Activated CD4-positive, alpha-beta T cell treated with anti-CD3 and anti-CD28 coated beads, Interleukin-2, amount 10 ng/mL, durations not matched to agents 24 days and 14 days (primary cell): ENCODE data around the gene CCDC57. TPM values are rescaled to one million over a fixed set of nuclear protein-coding genes. Genes with fewer than 3 reads are reported as not detected.

ENCODE experiments used
- DNase-seq: peaks from one replicate; pipeline ENCODE4 v3.0.0; 2022
- H3K27ac Mint-ChIP-seq: one replicate; pipeline ENCODE4 v1.8.0; 2022; ENCODE audit warnings: mild to moderate bottlenecking, mixed read lengths
- H3K27me3 Mint-ChIP-seq: one replicate; pipeline ENCODE4 v1.8.0; 2022; ENCODE audit warnings: mixed read lengths
- H3K36me3 Mint-ChIP-seq: one replicate; pipeline ENCODE4 v1.8.0; 2022; ENCODE audit warnings: low read depth, mild to moderate bottlenecking, mixed read lengths
- H3K4me1 Mint-ChIP-seq: one replicate; pipeline ENCODE4 v1.8.0; 2021; ENCODE audit warnings: mixed read lengths
- H3K4me3 Mint-ChIP-seq: one replicate; pipeline ENCODE4 v1.8.0; 2022; ENCODE audit warnings: mild to moderate bottlenecking, moderate library complexity, mixed read lengths
- H3K9me3 Mint-ChIP-seq: one replicate; pipeline ENCODE4 v1.8.0; 2021; ENCODE audit warnings: mixed read lengths
- intact Hi-C: fragments of 100-400 bp; cut with micrococcal nuclease; formaldehyde crosslinking; loops from one replicate; pipeline ENCODE4 v1.15.1; 2023
- total RNA-seq: library from RNA; stranded (reverse); gene quantifications from 2 replicates; pipeline ENCODE4 v1.2.3, GENCODE V29; 2022

The CCDC57 gene
- total RNA-seq, 1 donor from 2014 or later = 58.4 TPM

DNA sequence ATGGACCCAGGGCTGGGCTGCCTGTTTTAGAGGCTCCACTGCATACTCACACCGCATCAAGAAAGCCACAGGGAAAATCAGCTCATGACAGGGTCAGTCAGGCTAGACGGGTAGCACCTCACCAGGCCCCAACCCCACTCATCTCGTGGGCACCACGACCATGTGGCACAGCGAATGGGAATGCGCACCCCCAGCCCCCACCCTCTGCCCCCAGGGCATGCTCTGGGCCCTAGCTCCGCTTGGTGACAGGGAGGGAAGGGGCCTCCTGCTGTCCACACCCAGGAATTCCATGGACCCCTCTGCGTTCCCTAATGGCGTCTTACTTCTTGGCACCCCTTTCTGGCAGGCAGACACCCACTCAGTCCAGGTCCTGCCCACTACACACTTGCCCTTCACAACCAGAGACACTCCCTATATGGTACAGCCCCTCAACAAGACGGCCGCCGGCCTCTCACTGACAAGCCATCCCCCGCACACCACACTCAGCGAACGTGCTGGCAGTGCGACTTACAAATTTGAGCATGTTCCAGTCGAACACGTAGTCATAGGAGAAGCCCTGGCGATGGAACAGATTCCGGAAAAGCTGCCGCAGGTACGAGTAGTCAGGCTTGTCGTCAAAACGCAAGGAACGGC lies 38.3 kb upstream of the CCDC57 start:
- Mint-ChIP-seq H3K4me3 (no peak overlapping the region), H3K27ac (peak overlapping the region; percentile 41), H3K4me1 (peaks cover 9% of the 10 kb centered on the region), H3K36me3 (peaks cover 62% of the 10 kb centered on the region), H3K9me3 (no peaks in the 10 kb centered on the region), H3K27me3 (no peaks in the 10 kb centered on the region)
- no peak for DNase-seq
- intact Hi-C loops = no loop called here

- H3K9me3 Mint-ChIP-seq = no peaks in the 10 kb centered on the region
- intact Hi-C loops = no loop called here
- DNase-seq = no peak
- no peak overlapping the region for H3K27ac Mint-ChIP-seq
- no peak overlapping the region for H3K4me3 Mint-ChIP-seq
- peaks cover 60% of the 10 kb centered on the region for H3K36me3 Mint-ChIP-seq
- no peaks in the 10 kb centered on the region for H3K27me3 Mint-ChIP-seq
- peaks cover 9% of the 10 kb centered on the region for H3K4me1 Mint-ChIP-seq
Measured at GRCh38 chr17:82249896-82250581, 37.4 kb upstream of the CCDC57 start.

DNA sequence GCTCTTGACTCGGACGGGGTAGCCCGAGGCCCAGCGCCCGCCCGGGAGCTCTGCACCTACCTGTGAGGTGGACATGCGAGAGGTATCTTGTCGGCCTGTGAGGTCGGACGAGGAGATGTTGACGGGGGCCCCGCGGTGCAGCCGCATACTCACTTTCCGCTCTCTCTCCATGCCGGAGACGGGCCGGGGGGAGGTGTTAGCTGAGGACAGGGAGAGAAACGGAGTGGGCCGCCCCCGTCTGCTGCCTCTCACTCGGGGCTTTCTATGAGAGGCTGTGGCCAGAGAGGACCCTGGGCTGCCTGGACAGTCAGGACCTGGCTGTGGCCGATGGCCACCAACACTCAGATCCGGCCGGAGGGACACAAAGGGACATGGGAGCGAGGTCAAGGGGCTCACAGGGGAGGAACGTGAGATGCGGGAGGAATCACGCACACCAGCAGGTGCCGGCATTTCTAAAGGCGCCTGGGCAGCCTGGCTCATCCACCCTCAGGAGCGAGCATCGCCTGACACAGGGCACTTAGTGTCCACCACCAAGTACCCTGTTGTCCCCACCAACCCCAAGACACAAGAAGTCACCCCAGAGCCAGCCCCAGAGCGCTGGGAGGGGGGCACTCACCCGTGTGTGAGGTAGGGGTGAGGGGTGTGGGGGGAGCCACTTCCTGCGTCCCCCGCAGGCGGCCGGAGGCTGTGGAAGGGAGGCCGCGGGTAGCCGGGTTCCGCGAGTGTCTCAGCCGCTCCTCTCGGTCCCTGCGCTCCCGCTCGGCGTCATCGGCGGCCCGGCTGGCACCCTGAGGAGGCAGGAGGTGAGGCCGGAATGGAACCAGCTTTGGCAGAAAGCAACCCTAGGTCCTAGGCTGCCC lies 36.4 kb upstream of the CCDC57 start:
- peak overlapping the region; percentile 41 for H3K27ac Mint-ChIP-seq
- no peak overlapping the region for H3K4me3 Mint-ChIP-seq
- no peak for DNase-seq
- H3K9me3 Mint-ChIP-seq = no peaks in the 10 kb centered on the region
- intact Hi-C loops = no loop called here
- H3K4me1 Mint-ChIP-seq = peaks cover 11% of the 10 kb centered on the region
- H3K27me3 Mint-ChIP-seq = no peaks in the 10 kb centered on the region
- H3K36me3 Mint-ChIP-seq = peaks cover 68% of the 10 kb centered on the region

GRCh38 chr17:82247856-82248671 lies 35.4 kb upstream of the CCDC57 start:
- Mint-ChIP-seq H3K4me3 (no peak overlapping the region), H3K27me3 (no peaks in the 10 kb centered on the region), H3K9me3 (no peaks in the 10 kb centered on the region), H3K36me3 (peaks cover 71% of the 10 kb centered on the region), H3K27ac (no peak overlapping the region), H3K4me1 (peaks cover 14% of the 10 kb centered on the region)
- intact Hi-C loops = no loop called here
- DNase-seq = no peak

DNA sequence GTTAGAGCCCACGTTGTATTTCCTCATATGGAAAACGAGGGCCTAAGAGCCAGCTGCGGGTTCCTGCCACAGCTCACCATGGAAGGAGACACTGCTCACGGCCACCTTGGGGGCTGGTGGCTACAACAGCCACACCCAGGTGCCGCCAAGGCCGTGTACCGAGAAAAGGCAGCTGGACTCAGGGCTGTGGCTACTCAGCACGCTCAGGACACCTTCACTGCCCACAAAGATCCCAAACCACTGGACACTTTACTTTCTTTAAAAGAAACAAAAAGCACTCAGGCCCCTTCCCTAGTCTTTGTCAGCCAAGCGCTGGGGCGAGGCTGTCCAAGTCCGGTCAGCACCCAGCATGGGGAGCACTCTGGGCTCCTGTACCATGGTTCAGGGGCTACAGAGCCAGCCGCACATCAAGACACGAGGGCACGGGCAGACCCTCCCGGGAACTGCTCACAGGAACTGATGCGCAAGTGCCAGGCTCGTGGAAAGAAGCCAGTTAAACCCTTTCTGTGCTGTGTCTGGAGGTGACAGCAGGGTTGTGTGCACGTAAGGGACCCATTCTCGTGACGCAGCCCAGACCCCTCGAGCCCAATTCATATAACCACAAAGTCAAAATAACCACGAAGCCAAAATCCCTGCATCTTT lies 34.7 kb upstream of the CCDC57 start:
- H3K4me3 Mint-ChIP-seq = no peak overlapping the region
- intact Hi-C loops = no loop called here
- no peaks in the 10 kb centered on the region for H3K27me3 Mint-ChIP-seq
- H3K9me3 Mint-ChIP-seq = no peaks in the 10 kb centered on the region
- H3K36me3 Mint-ChIP-seq = peaks cover 67% of the 10 kb centered on the region
- H3K4me1 Mint-ChIP-seq = peaks cover 11% of the 10 kb centered on the region
- no peak overlapping the region for H3K27ac Mint-ChIP-seq
- no peak for DNase-seq

DNA sequence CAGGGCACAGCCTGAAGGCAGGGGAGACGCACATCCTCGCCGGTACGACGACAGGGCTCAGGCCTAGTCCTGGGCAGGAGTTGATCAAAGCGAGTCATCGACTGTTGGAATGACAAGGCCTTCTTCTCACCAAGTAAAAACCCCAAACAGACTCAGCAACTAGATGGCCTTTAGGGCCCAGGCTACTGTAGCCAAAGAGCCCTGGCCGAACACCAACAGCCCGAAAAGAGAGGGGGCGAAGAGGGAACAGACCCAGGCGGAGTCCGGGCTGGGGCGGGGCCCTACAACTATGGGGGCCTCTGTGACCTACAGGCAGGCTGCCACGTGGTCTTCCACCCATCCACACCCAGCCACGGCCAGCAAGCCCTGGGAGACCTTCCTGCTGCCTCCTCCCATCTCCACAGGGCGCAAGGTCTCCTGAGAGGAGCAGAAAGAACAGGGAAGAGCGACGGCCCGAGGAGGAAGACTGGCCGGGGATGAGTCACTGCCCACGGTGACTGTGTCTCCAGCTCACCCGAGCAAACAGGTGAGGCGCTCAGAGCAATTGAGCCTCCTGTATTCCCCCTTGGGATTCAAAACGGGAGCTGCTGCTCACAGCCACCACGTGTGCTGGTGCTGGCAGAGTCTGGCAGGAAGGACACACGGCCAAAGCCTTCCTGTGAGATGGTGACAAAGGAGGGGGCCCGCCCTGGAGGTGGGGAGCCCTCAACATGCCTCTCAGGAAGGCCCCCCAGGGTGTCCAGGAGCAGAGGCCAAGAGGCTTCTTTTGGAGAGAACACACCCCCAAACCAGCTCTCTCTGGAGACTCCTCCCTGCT lies 33.9 kb upstream of the CCDC57 start:
- H3K9me3 Mint-ChIP-seq = no peaks in the 10 kb centered on the region
- intact Hi-C loops = no loop called here
- H3K36me3 Mint-ChIP-seq = peaks cover 61% of the 10 kb centered on the region
- peak overlapping the region; percentile 29 for H3K27ac Mint-ChIP-seq
- no peak overlapping the region for H3K4me3 Mint-ChIP-seq
- no peaks in the 10 kb centered on the region for H3K27me3 Mint-ChIP-seq
- H3K4me1 Mint-ChIP-seq = peaks cover 13% of the 10 kb centered on the region
- DNase-seq = no peak

DNA sequence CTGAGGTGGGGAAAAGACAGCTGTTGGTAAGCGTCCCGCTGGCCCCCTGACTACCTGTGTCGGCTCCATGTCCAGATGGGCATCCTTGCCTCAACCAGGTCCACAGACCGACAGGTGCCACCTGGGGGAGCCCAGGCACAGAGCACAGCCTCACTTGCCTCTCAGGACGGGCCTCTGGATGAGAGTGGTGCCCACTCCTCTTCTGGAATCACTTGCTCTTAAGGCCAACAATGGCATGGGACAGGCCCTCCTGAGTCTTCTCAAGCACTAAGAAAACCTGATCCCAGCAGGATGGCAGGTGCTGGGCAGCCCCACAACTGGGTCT lies 33.4 kb upstream of the CCDC57 start:
- Mint-ChIP-seq H3K4me1 (peaks cover 14% of the 10 kb centered on the region), H3K27ac (peak overlapping the region; percentile 20), H3K9me3 (no peaks in the 10 kb centered on the region), H3K36me3 (peaks cover 57% of the 10 kb centered on the region), H3K27me3 (no peaks in the 10 kb centered on the region), H3K4me3 (no peak overlapping the region)
- DNase-seq = no peak
- intact Hi-C loops = no loop called here

- Mint-ChIP-seq H3K4me1 (peaks cover 18% of the 10 kb centered on the region), H3K4me3 (no peak overlapping the region), H3K27me3 (no peaks in the 10 kb centered on the region), H3K9me3 (no peaks in the 10 kb centered on the region), H3K36me3 (peaks cover 57% of the 10 kb centered on the region), H3K27ac (no peak overlapping the region)
- intact Hi-C loops = loop anchor here (2.0 kb wide), 1 partner anchor 75 kb away; no protein-coding TSS in a partner anchor
- no peak for DNase-seq
Measured at GRCh38 chr17:82245134-82246039, 32.7 kb upstream of the CCDC57 start.

GRCh38 chr17:82244413-82245133 lies 31.9 kb upstream of the CCDC57 start:
- DNase-seq = peak; percentile 77
- Mint-ChIP-seq H3K4me1 (peaks cover 21% of the 10 kb centered on the region), H3K4me3 (no peak overlapping the region), H3K27ac (peak overlapping the region; percentile 36), H3K9me3 (no peaks in the 10 kb centered on the region), H3K27me3 (no peaks in the 10 kb centered on the region), H3K36me3 (peaks cover 55% of the 10 kb centered on the region)
- intact Hi-C loops = loop anchor here (2.0 kb wide), 1 partner anchor 76 kb away; no protein-coding TSS in a partner anchor

DNA sequence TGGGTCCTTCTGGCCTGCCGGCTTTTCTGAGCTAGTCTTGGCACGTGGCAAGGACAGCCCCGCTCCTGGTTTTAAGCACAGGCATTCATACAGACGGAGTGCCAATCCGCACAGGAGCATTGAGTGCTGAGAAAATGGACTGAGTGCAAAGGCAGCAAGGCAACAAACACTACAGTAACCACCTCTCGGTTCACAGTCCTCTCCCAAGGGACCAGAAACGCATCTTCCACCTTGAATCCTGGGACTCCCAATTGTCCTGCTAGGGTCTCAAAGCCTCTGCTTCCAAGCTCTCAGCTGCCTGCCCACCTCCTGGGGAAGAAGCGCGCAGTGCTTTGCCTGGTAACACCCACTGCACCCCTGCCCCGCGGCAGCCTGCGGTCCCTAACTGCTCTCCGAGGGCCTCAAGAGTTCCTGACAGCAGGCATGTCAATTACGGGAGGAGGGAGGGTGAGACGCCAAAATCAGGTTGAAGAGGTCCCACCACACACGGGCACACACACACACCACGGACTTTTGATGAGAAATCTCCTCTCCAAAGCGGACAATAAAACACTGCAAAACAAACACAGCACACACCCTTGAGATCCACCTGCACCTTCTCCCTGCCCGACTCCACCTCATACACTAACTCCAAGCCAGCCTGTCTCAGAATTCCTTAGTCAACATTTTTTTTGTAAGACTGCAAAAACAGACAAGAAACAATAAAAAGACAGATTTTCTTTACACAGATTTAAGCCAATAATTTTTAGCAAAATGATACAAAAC lies 31.2 kb upstream of the CCDC57 start:
- peaks cover 24% of the 10 kb centered on the region for H3K4me1 Mint-ChIP-seq
- no peak overlapping the region for H3K4me3 Mint-ChIP-seq

More for the DNA sequence above, 31.2 kb upstream of the CCDC57 start:
- Mint-ChIP-seq H3K27ac (peak overlapping the region; percentile 36), H3K27me3 (no peaks in the 10 kb centered on the region), H3K9me3 (no peaks in the 10 kb centered on the region), H3K36me3 (peaks cover 54% of the 10 kb centered on the region)
- no peak for DNase-seq
- intact Hi-C loops = loop anchor here (2.0 kb wide), 1 partner anchor 77 kb away; no protein-coding TSS in a partner anchor
